Breast epithelium (tissue), 4 donors: Measurements from ENCODE around the gene NLRP1. TPM values are rescaled to one million over a fixed set of nuclear protein-coding genes. Genes with fewer than 3 reads are reported as not detected.

ENCODE experiments used
- DNase-seq, 2 donors: peaks; one replicate each; pipeline ENCODE4 v3.0.0-alpha.2; 2019; ENCODE audit warnings: low spot score in 2 of 2
- H3K27ac ChIP-seq, 2 donors: fragments of 200-600 bp; sonication (generic) in 1 of 2; one replicate each; pipeline ENCODE4 v1.5.1; 2016 to 2019; ENCODE audit warnings: mild to moderate bottlenecking in 1 of 2
- H3K27me3 ChIP-seq, 2 donors: fragments of 200-600 bp; sonication (generic) in 1 of 2; one replicate each; pipeline versions ENCODE4 v1.5.1 to v1.6.0; 2017 to 2019; ENCODE audit warnings: control low read depth in 1 of 2, mild to moderate bottlenecking in 1 of 2
- H3K36me3 ChIP-seq: fragments of 200-600 bp; one replicate; pipeline ENCODE4 v1.5.1; 2019
- H3K4me1 ChIP-seq, 2 donors: fragments of 200-600 bp; sonication (generic); one replicate each; pipeline ENCODE4 v1.5.1; 2016 to 2019; ENCODE audit warnings: control low read depth in 1 of 2
- H3K4me3 ChIP-seq, 3 donors: fragments of 200-600 bp; sonication (generic); 1 replicate in 2 of 3; 2 replicates in 1 of 3; pipeline ENCODE4 v1.5.1; 2016 to 2019; ENCODE audit warnings: mild to moderate bottlenecking in 3 of 3, moderate library complexity in 2 of 3
- H3K9me3 ChIP-seq, 2 donors: fragments of 200-600 bp; sonication (generic) in 1 of 2; one replicate each; pipeline ENCODE4 v1.5.1; 2016 to 2019; ENCODE audit warnings: control low read depth in 1 of 2
- POLR2A ChIP-seq: fragments of 450-650 bp; IDR thresholded peaks from one replicate; pipeline ENCODE4 v1.6.1; 2016; ENCODE audit warnings: antibody characterized with exemption, mild to moderate bottlenecking, moderate library complexity
- POLR2AphosphoS5 ChIP-seq, 3 donors: sonication (generic); formaldehyde crosslinking; IDR thresholded peaks; one replicate each; pipeline ENCODE4 v1.6.1; 2017; ENCODE audit warnings: antibody characterized with exemption in 3 of 3
- intact Hi-C: fragments of 100-400 bp; cut with DNase I; formaldehyde crosslinking; loops from one replicate; pipeline ENCODE4 v1.15.1; 2023; ENCODE audit warnings: low total_unique reads
- total RNA-seq, 3 donors: library from RNA; depleted of rRNA; stranded (reverse); fragments of >200 nt; gene quantifications; one replicate each; pipeline ENCODE4 v1.1.0, GENCODE V29; 2016
- TF ChIP-seq, protein P1 (sequence below), 3 donors: fragments of 450-650 bp; IDR thresholded peaks; one replicate each; pipeline ENCODE4 v1.5.1; 2016 to 2017; ENCODE audit warnings: antibody characterized with exemption in 3 of 3, mild to moderate bottlenecking in 3 of 3, moderate library complexity in 3 of 3

Gene NLRP1
- total RNA-seq, 3 donors from 2014 or later = 27.4 to 35.1 (median 29.6) TPM

GRCh38 chr17:5615476-5615875 lies 31.2 kb upstream of the NLRP1 start:
- intact Hi-C loops = no loop called here
- no peaks in the 10 kb centered on the region for H3K4me1 ChIP-seq
- no peaks in the 10 kb centered on the region for H3K9me3 ChIP-seq
- H3K36me3 ChIP-seq = no peaks in the 10 kb centered on the region
- no peak overlapping the region for H3K27ac ChIP-seq
- no peak for TF ChIP-seq POLR2AphosphoS5 (IDR thresholded peaks at IDR 0.05)
- no peak for TF ChIP-seq POLR2A
- TF ChIP-seq, protein P1, sequence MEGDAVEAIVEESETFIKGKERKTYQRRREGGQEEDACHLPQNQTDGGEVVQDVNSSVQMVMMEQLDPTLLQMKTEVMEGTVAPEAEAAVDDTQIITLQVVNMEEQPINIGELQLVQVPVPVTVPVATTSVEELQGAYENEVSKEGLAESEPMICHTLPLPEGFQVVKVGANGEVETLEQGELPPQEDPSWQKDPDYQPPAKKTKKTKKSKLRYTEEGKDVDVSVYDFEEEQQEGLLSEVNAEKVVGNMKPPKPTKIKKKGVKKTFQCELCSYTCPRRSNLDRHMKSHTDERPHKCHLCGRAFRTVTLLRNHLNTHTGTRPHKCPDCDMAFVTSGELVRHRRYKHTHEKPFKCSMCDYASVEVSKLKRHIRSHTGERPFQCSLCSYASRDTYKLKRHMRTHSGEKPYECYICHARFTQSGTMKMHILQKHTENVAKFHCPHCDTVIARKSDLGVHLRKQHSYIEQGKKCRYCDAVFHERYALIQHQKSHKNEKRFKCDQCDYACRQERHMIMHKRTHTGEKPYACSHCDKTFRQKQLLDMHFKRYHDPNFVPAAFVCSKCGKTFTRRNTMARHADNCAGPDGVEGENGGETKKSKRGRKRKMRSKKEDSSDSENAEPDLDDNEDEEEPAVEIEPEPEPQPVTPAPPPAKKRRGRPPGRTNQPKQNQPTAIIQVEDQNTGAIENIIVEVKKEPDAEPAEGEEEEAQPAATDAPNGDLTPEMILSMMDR (IDR thresholded peaks at IDR 0.05) = no peak
- no peak for DNase-seq
- H3K4me3 ChIP-seq = no peak overlapping the region
- H3K27me3 ChIP-seq = peaks cover 0 to 8% of the 10 kb centered on the region in 2 donors

DNA sequence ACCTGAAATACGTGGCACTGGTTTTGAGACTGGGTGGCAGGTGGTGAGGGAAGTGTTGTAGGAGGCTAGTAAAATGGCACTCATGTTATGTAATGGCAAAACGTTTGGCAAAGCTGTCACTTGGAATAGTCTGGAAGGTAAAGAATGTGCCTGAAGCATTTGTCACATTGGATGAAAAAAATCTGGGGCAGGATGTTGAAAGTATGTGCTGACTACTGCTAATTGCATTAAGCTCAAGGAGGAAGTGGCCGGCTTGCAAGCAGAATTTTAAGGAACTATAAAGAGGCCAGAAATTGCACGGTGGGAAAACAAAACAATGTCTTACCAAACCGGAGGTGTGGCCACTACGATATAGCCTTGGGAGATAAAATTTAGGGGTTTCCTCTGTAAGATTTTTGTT lies 26.6 kb upstream of the NLRP1 start:
- H3K36me3 ChIP-seq = no peaks in the 10 kb centered on the region
- no peak overlapping the region for H3K4me3 ChIP-seq
- no peak overlapping the region for H3K27ac ChIP-seq
- no peaks in the 10 kb centered on the region for H3K9me3 ChIP-seq
- no peaks in the 10 kb centered on the region for H3K4me1 ChIP-seq
- DNase-seq = no peak
- peaks cover 0 to 14% of the 10 kb centered on the region in 2 donors for H3K27me3 ChIP-seq
- no peak for TF ChIP-seq POLR2AphosphoS5 (IDR thresholded peaks at IDR 0.05)
- TF ChIP-seq POLR2A = no peak
- TF ChIP-seq, protein P1 (IDR thresholded peaks at IDR 0.05) = no peak
- intact Hi-C loops = no loop called here

- Histone ChIP-seq H3K9me3 (peaks cover 5 to 6% of the 10 kb centered on the region in 2 donors), H3K4me3 (no peak overlapping the region), H3K36me3 (no peaks in the 10 kb centered on the region), H3K27me3 (peaks cover 0 to 17% of the 10 kb centered on the region in 2 donors), H3K27ac (no peak overlapping the region), H3K4me1 (no peaks in the 10 kb centered on the region)
- intact Hi-C loops = loop anchor here (10.0 kb wide), 1 partner anchor 516 kb away; no protein-coding TSS in a partner anchor
- TF ChIP-seq POLR2A = no peak
- no peak for TF ChIP-seq POLR2AphosphoS5 (IDR thresholded peaks at IDR 0.05)
- TF ChIP-seq, protein P1 (IDR thresholded peaks at IDR 0.05) = no peak
- DNase-seq = no peak
Measured at GRCh38 chr17:5608399-5609112, 24.2 kb upstream of the NLRP1 start.

GRCh38 chr17:5607946-5608345 lies 23.6 kb upstream of the NLRP1 start:
- Histone ChIP-seq H3K9me3 (peaks cover 5 to 6% of the 10 kb centered on the region in 2 donors), H3K27me3 (peaks cover 0 to 23% of the 10 kb centered on the region in 2 donors), H3K4me1 (no peaks in the 10 kb centered on the region), H3K27ac (no peak overlapping the region), H3K36me3 (no peaks in the 10 kb centered on the region), H3K4me3 (no peak overlapping the region)
- no peak for DNase-seq
- intact Hi-C loops = loop anchor here (10.0 kb wide), 1 partner anchor 517 kb away; no protein-coding TSS in a partner anchor
- no peak for TF ChIP-seq POLR2AphosphoS5 (IDR thresholded peaks at IDR 0.05)
- TF ChIP-seq, protein P1 (IDR thresholded peaks at IDR 0.05) = no peak
- no peak for TF ChIP-seq POLR2A

- H3K36me3 ChIP-seq = no peaks in the 10 kb centered on the region
- H3K27me3 ChIP-seq = peaks cover 0 to 34% of the 10 kb centered on the region in 2 donors
- TF ChIP-seq POLR2A (no peak), POLR2AphosphoS5 (IDR thresholded peaks at IDR 0.05) (no peak)
- TF ChIP-seq, protein P1 (IDR thresholded peaks at IDR 0.05) = no peak
- H3K9me3 ChIP-seq = peaks cover 5 to 6% of the 10 kb centered on the region in 2 donors
- H3K4me3 ChIP-seq = no peak overlapping the region
- no peak overlapping the region for H3K27ac ChIP-seq
- H3K4me1 ChIP-seq = no peaks in the 10 kb centered on the region
- intact Hi-C loops = loop anchor here (10.0 kb wide), 1 partner anchor 519 kb away; no protein-coding TSS in a partner anchor
- no peak for DNase-seq
Measured at GRCh38 chr17:5605452-5605851, 21.1 kb upstream of the NLRP1 start.
